Measurements from ENCODE around the gene CAMK1G. TPM values are rescaled to one million over a fixed set of nuclear protein-coding genes. Genes with fewer than 3 reads are reported as not detected.

Gene CAMK1G
- polyA plus RNA-seq, 1 experiment = 2.1 TPM

DNA sequence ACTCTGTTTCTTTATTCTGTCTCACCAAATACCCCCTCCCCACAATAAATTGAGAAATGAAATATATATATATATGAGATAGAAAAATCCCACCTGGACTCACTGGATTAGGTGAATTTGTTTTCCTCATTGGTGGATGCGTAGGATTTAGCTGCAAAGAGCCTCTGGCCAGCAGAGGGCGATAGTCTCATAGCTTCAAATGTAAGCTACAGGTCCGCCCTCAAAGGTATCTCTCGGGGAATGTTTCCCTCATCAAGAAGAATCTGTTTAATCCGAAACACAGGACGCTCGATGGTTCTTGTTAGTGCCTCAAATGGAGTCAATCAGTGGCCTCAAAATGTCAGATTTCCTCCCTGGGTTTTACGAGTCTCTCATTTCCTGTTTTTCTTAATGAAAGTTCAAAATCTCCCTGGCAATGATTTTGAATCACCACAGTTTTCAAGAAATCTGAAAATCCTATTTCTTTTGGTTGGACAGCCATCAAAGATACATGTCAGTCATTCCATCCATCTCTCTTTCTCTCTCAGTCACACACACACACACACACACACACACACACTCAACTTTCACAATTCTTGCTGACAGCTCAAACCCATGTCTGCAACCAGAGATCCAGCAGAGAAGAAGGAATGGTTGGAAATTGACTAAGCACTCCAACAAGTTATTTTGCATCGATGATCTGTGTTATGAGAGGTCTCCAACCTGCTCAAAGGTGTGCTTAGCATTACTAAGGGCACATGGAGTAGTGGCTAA lies 13.9 kb upstream of the CAMK1G start:
- Histone ChIP-seq H3K4me3 (ENCODE audit: low read depth, low read length) (peak overlapping the region; percentile 25), H3K27ac (ENCODE audit: low read depth, low read length) (no peak overlapping the region), H3K9me3 (ENCODE audit: control insufficient read depth, insufficient read depth, low read length) (no peaks in the 10 kb centered on the region), H3K27me3 (ENCODE audit: control insufficient read depth, insufficient read depth, low read length) (peaks cover 17% of the 10 kb centered on the region)
- ChIA-PET CTCF (interaction anchor here (0.6 to 6.3 kb wide), 41 partner anchors 9 to 800 kb away, joined by 3 to 52 read pairs (median 4); partner anchors contain the start of genes CAMK1G and G0S2), POLR2A (interaction anchor here (0.8 kb wide), 1 partner anchor 123 kb away, joined by 3 read pairs; no protein-coding TSS in a partner anchor)
- no peak for DNase-seq (ENCODE audit: low read depth, low spot score)
- TF ChIP-seq, protein P1, sequence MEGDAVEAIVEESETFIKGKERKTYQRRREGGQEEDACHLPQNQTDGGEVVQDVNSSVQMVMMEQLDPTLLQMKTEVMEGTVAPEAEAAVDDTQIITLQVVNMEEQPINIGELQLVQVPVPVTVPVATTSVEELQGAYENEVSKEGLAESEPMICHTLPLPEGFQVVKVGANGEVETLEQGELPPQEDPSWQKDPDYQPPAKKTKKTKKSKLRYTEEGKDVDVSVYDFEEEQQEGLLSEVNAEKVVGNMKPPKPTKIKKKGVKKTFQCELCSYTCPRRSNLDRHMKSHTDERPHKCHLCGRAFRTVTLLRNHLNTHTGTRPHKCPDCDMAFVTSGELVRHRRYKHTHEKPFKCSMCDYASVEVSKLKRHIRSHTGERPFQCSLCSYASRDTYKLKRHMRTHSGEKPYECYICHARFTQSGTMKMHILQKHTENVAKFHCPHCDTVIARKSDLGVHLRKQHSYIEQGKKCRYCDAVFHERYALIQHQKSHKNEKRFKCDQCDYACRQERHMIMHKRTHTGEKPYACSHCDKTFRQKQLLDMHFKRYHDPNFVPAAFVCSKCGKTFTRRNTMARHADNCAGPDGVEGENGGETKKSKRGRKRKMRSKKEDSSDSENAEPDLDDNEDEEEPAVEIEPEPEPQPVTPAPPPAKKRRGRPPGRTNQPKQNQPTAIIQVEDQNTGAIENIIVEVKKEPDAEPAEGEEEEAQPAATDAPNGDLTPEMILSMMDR (IDR thresholded peaks at IDR 0.05; ENCODE audit: low read depth, low read length) = peak; percentile 95

DNA sequence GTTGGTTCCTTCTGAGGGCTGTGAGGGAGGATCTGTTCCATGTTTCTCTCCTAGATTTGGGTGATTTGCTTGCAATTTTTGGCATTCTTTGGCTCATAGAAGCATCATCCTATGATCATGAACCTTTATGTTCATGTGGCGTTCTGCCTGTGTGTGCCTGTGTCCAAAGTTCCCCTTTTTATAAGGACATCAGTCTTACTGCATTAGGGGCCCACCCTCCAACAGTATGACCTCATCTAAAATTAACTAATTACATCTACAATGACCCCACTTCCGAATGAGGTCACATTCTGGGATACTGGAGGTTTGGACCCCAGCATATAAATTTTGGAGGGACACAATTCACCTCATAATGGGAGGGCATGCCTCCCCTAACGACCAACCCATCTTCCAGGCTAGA lies 12.8 kb upstream of the CAMK1G start:
- ChIA-PET CTCF (interaction anchor here (0.8 to 2.8 kb wide), 4 partner anchors 12 to 122 kb away, joined by 3 to 38 read pairs (median 14); partner anchors contain the start of gene CAMK1G), POLR2A (no interaction called here)
- Histone ChIP-seq H3K27ac (ENCODE audit: low read depth, low read length) (no peak overlapping the region), H3K9me3 (ENCODE audit: control insufficient read depth, insufficient read depth, low read length) (no peaks in the 10 kb centered on the region), H3K27me3 (ENCODE audit: control insufficient read depth, insufficient read depth, low read length) (peaks cover 18% of the 10 kb centered on the region), H3K4me3 (ENCODE audit: low read depth, low read length) (no peak overlapping the region)
- TF ChIP-seq, protein P1 (IDR thresholded peaks at IDR 0.05; ENCODE audit: low read depth, low read length) = no peak
- no peak for DNase-seq (ENCODE audit: low read depth, low spot score)

DNA sequence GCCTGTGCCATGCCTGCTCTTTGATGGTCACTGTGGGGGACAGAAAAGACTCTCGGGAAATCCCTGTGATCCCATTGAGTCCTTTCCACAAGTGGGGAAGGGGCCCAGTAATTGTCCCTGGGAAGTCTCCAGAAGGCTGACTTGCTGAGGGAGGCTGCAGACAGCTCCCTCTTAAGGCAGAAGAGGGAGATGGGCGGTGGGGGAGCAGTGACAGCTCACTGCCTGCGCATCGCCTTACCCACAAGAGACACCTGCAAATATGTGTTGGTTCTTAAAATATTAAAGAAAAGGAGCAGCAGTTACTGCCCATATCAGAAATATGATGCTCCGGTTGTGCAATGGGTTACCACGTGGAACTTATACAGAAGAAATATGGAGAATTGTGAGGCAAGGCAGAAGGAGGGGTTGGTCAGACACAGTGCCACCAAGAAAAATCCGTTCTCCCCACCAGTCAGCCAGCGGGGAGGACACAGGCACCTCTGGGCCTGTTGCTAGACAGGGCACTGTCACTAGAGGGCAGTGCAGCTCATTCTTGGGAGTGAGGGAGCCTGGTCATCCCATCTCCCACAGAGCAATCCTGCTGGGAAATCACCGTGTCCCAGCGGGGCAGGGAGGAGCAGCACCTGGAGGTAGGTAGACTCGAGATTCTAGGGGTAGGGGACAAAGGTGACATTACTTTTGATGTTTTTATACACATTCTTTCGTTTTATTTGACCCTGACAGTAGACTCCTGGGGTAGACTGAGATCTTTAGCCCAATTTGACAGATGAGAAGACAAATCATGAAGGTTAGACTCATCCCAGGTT lies 6.9 kb upstream of the CAMK1G start:
- Histone ChIP-seq H3K27me3 (ENCODE audit: control insufficient read depth, insufficient read depth, low read length) (peaks cover 15% of the 10 kb centered on the region), H3K4me3 (ENCODE audit: low read depth, low read length) (no peak overlapping the region), H3K27ac (ENCODE audit: low read depth, low read length) (no peak overlapping the region), H3K9me3 (ENCODE audit: control insufficient read depth, insufficient read depth, low read length) (no peaks in the 10 kb centered on the region)
- POLR2A ChIA-PET = no interaction called here
- DNase-seq (ENCODE audit: low read depth, low spot score) = peak; percentile 39
- CTCF ChIA-PET = interaction anchor here (0.6 to 14.9 kb wide), 36 partner anchors 8 to 412 kb away, joined by 3 to 159 read pairs (median 4); partner anchors contain the start of gene CAMK1G
- TF ChIP-seq, protein P1 (IDR thresholded peaks at IDR 0.05; ENCODE audit: low read depth, low read length) = peak; percentile 97

DNA sequence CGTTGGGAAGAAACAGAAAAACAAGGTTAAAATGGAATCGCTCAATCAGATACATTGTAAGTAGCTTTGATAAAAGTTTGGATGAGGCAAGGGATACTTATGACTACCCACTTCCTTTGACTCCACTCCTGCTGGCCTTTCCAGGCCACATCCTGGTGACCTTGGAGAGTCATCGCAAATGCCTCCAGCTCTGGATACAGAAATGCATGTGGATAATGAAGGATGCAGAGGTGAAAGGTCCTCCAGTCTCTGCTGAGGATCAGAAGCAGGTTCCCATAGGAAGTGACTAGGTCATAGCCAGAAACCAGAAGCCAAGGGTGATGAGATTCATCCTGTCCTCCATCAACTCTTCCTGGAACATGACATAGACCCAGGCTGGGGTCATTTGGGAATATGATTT lies 6.2 kb upstream of the CAMK1G start:
- ChIA-PET CTCF (interaction anchor here (0.8 to 14.9 kb wide), 21 partner anchors 11 to 249 kb away, joined by 3 to 159 read pairs (median 7); no protein-coding TSS in a partner anchor), POLR2A (no interaction called here)
- no peak overlapping the region for H3K4me3 ChIP-seq (ENCODE audit: low read depth, low read length)
- H3K27ac ChIP-seq (ENCODE audit: low read depth, low read length) = no peak overlapping the region
- peaks cover 15% of the 10 kb centered on the region for H3K27me3 ChIP-seq (ENCODE audit: control insufficient read depth, insufficient read depth, low read length)
- DNase-seq (ENCODE audit: low read depth, low spot score) = no peak
- H3K9me3 ChIP-seq (ENCODE audit: control insufficient read depth, insufficient read depth, low read length) = no peaks in the 10 kb centered on the region
- TF ChIP-seq, protein P1 (IDR thresholded peaks at IDR 0.05; ENCODE audit: low read depth, low read length) = no peak

All from AG04450 (cell line).